GM18508 (cell line): ENCODE data around the gene NPIPB6.

Experiments
- ATAC-seq: cut with Tn5 transposase; IDR thresholded peaks from one replicate; pipeline ENCODE4 v1.9.1; 2021; ENCODE audit warnings: moderate number of reproducible peaks; ENCODE audit not compliant: insufficient read depth, unreplicated experiment

The NPIPB6 gene

GRCh38 chr16:28324235-28324886 lies 38.9 kb downstream of the NPIPB6 start:
- no peak for ATAC-seq

- no peak for ATAC-seq
These were observed 41.5 kb downstream of the NPIPB6 start for GRCh38 chr16:28321700-28322411.

- ATAC-seq = no peak
These were observed 42.6 kb downstream of the NPIPB6 start for GRCh38 chr16:28320741-28321140.

GRCh38 chr16:28320023-28320561 lies 43.2 kb downstream of the NPIPB6 start:
- no peak for ATAC-seq

GRCh38 chr16:28319476-28320022 lies 43.8 kb downstream of the NPIPB6 start:
- ATAC-seq = no peak

GRCh38 chr16:28318042-28318744 lies 45.1 kb downstream of the NPIPB6 start:
- no peak for ATAC-seq

GRCh38 chr16:28317040-28317880 lies 46.0 kb downstream of the NPIPB6 start:
- no peak for ATAC-seq

- ATAC-seq = no peak
These were observed 47.3 kb downstream of the NPIPB6 start for GRCh38 chr16:28316054-28316453.

- no peak for ATAC-seq
These were observed 49.7 kb downstream of the NPIPB6 start for GRCh38 chr16:28313587-28313986.

- ATAC-seq = no peak
These were observed 51.0 kb downstream of the NPIPB6 start for GRCh38 chr16:28312327-28312726.

- no peak for ATAC-seq
These were observed 51.4 kb downstream of the NPIPB6 start for GRCh38 chr16:28311913-28312312.

- no peak for ATAC-seq
These were observed 51.9 kb downstream of the NPIPB6 start for GRCh38 chr16:28311413-28311812.

GRCh38 chr16:28310796-28311195 lies 52.5 kb downstream of the NPIPB6 start:
- ATAC-seq = no peak

- no peak for ATAC-seq
These were observed 53.4 kb downstream of the NPIPB6 start for GRCh38 chr16:28309811-28310311.

- no peak for ATAC-seq
These were observed 54.3 kb downstream of the NPIPB6 start for GRCh38 chr16:28308794-28309584.

GRCh38 chr16:28307936-28308335 lies 55.4 kb downstream of the NPIPB6 start:
- no peak for ATAC-seq

- ATAC-seq = no peak
These were observed 59.1 kb downstream of the NPIPB6 start for GRCh38 chr16:28304214-28304613.

GRCh38 chr16:28303132-28303531 lies 60.2 kb downstream of the NPIPB6 start:
- ATAC-seq = no peak

- ATAC-seq = no peak
These were observed 61.7 kb downstream of the NPIPB6 start for GRCh38 chr16:28301620-28302019.
